NOMO-1 treated with dmso at 0.1 percent for 144 hours (cell line): ENCODE results near the gene THUMPD3.
A peak's percentile ranks its signal among the peaks of the same experiment; 100 is the strongest.

Experiments used
- DNase-seq: peaks from one replicate; lab custom pipeline; 2025; ENCODE audit not compliant: unreplicated experiment; lab: John Stamatoyannopoulos, UW

THUMPD3 gene

GRCh38 chr3:9415485-9416138 is 52.8 kb downstream of the THUMPD3 start:
- DNase-seq: no peak

GRCh38 chr3:9416139-9416780 is 53.4 kb downstream of the THUMPD3 start:
- no peak for DNase-seq

- DNase-seq: no peak
Observed at GRCh38 chr3:9420850-9421549, 58.1 kb downstream of the THUMPD3 start.

- DNase-seq: peak; percentile 47
Observed at GRCh38 chr3:9422712-9423424, 60.0 kb downstream of the THUMPD3 start.

- DNase-seq: no peak
Observed at GRCh38 chr3:9428411-9428810, 65.6 kb downstream of the THUMPD3 start.

GRCh38 chr3:9430733-9431132 is 67.9 kb downstream of the THUMPD3 start:
- DNase-seq: no peak

GRCh38 chr3:9433627-9434521 is 71.0 kb downstream of the THUMPD3 start:
- DNase-seq: no peak

- DNase-seq: no peak
Observed at GRCh38 chr3:9435316-9435715, 72.5 kb downstream of the THUMPD3 start.
